Globus pallidus (tissue), 1 donor: ENCODE data around the gene TRAPPC14.
"Not testable (repeated sequence)": the region's sequence is repeated elsewhere in the genome, so short reads cannot be mapped to it uniquely, and the experiment has no call there.

Source experiments
- DNase-seq: peaks from one replicate; pipeline ENCODE4 v3.0.0-alpha.2; 2015; ENCODE audit warnings: low spot score

Gene TRAPPC14

GRCh38 chr7:100154651-100155491, 3.7 kb downstream of the TRAPPC14 start:
- no peak for DNase-seq

- no peak for DNase-seq
These were observed 4.6 kb downstream of the TRAPPC14 start for GRCh38 chr7:100153708-100154535.

GRCh38 chr7:100152937-100153666, 5.4 kb downstream of the TRAPPC14 start:
- no peak for DNase-seq

DNA sequence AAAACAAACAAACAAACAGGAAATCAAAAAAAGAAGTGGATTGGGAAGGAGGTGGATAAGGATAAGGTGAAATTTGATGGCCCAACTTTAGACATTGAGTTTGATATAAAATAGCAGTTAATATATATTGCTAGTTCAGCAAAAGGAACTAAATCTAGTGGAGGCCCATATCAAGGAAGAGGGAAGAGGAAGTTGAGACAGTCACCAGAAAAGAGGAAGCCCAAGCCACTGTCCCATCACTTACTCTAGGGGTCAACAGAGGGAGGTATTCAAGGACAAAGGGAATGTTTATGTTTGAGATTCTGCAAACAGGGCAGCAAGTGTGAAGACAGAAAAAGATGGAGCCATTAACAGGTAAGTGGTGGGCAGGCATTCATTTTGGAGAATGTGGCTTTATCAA, 6.1 kb downstream of the TRAPPC14 start:
- no peak for DNase-seq

GRCh38 chr7:100148559-100149328, 9.8 kb downstream of the TRAPPC14 start, which contains the start of gene LAMTOR4:
TSS of gene LAMTOR4 (plus strand) at chr7:100148918. CDS start at chr7:100148973, 55 bp downstream.
- DNase-seq = peak; percentile 99

GRCh38 chr7:100148225-100148558, 10.3 kb downstream of the TRAPPC14 start:
- no peak for DNase-seq

- DNase-seq = no peak
These were observed 11.2 kb downstream of the TRAPPC14 start for GRCh38 chr7:100147278-100147677.

- DNase-seq = not testable (repeated sequence)
These were observed 12.2 kb downstream of the TRAPPC14 start for GRCh38 chr7:100146350-100146749.

- no peak for DNase-seq
These were observed 16.1 kb downstream of the TRAPPC14 start for GRCh38 chr7:100142461-100142860.

GRCh38 chr7:100141555-100141949, 17.0 kb downstream of the TRAPPC14 start:
- DNase-seq = no peak

DNA sequence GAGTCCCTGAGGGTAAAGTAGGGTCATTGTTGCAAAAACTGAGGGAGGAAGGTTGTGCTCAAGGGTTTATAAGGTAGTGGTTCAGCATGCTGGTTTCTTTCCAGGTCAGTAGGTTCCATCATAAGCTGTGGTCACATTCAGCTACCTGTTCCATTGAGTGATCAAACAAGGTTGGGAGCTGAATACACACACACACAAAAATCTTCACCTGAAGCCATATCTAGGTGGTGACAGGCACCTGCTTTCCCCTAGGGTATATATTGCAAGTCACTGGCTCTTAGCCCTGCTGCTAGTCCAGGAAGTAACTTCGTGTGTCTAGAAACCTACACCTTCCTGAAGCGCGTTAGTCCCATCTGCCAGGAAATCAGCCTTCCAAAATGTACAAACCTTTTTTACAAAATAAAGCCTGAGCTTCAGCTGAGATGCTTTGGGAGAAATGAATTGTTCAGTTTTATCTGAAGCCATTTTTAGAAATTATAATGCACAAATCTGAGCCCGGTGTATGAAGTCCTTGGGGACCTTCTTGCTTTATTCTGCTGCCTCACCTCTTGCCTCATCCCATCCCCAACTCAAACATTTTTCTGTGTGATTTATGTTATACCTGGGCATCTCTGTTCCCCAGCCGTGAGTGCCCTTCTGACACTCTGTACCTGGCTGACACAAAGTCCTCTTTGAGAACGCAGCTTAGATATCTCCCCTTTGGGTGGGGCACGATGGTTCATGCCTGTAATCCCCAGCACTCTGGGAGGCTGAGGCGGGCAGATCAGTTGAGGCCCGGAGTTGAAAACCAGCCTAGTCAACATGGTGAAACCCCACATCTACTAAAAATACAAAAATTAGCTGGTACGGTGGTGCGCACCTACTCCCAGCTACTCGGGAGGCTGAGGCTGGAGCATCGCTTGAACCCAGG, 20.4 kb downstream of the TRAPPC14 start:
- no peak for DNase-seq

DNA sequence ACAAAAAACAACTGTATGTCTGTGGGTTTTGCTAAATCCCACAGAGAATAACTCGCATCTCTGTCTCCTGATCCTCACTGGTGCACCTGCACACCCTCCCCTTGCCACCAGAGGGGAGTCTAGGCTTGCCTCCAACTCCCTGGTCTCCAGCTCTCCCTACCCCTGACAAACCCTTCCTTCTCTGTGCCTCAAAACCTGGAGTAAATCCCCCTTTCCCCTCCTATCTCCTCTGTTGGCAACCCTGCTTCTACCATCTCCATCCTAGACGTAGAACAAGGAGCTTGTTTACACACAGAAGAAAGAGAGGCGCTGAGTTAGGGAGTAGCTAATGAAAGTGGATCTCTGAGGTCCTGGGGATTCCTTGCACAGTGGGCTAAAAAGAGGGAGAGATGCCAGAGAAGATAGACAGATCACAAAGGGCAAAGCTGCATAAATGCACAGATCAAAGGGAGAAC, 25.8 kb downstream of the TRAPPC14 start:
- peak; percentile 51 for DNase-seq

GRCh38 chr7:100132126-100132525, 26.4 kb downstream of the TRAPPC14 start:
- no peak for DNase-seq

- no peak for DNase-seq
These were observed 27.7 kb downstream of the TRAPPC14 start for GRCh38 chr7:100130608-100131453.

GRCh38 chr7:100130220-100130607, 28.3 kb downstream of the TRAPPC14 start:
- not testable (repeated sequence) for DNase-seq

DNA sequence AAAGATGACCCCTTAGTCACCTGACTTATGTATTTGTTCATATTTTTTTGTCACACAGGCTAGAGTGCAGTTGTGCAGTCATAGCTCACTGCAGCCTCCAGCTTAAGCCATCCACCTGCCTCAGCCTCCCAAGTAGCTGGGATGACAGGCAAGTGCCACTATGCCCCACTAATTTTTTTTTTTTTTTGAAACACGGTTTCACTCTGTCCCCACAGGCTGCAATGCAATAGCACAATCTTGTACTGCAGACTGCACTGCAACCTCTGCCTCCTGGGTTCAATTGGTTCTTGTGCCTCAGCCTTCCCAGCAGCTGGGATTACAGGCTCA, 29.9 kb downstream of the TRAPPC14 start:
- DNase-seq = no peak

GRCh38 chr7:100127866-100128636, 30.5 kb downstream of the TRAPPC14 start:
- no peak for DNase-seq

GRCh38 chr7:100126931-100127865, 31.3 kb downstream of the TRAPPC14 start, which contains the start of gene MBLAC1:
TSS of gene MBLAC1 (plus strand) at chr7:100126967. CDS start at chr7:100127396, 429 bp downstream.
- DNase-seq = peak; percentile 90
